GM15510 (cell line): Measurements from ENCODE around the gene PSD4.

Experiments
- POLR2A ChIP-seq: IDR thresholded peaks from 3 replicates; pipeline ENCODE4 v1.6.1; 2011; ENCODE audit warnings: borderline replicate concordance; ENCODE audit not compliant: insufficient read length; ENCODE audit errors: extremely low read depth

Gene PSD4

DNA sequence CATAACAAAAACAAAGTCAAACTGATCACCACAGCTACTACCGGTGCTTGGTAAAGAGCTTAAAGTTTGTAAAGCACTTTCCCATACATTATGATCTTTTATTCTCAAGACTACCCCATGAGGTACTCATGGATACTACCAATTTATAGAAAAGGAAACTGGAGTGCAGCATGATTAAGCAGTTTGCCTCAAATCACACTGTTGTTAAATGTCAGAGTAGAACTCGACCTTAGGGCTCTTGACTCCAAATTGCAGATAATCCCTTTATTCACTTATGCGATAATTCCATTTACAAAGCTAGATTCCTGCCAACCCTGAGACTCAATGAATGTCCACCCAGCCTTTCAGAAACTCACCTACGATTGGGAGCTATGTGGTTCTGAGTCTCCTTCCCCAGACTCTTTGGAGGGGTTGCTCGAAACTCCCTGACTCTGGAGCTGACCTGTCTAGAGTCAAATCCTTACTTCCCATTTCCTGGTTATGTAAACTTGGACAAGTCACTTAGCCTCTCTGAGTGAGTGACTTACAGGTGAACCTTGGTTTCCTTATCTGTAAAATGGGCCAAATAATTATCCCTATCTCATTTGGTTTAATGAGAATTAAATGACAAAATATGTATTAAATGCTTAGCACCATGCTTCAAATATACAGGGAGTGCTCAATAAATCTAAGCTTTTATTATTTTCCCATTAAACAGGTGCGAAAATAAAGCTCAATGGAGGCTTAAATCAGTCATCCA, 47.4 kb downstream of the PSD4 start:
- no peak for TF ChIP-seq POLR2A

- TF ChIP-seq POLR2A = no peak
These were observed 48.1 kb downstream of the PSD4 start for GRCh38 chr2:113221846-113222245.

GRCh38 chr2:113223813-113224212, 50.0 kb downstream of the PSD4 start:
- no peak for TF ChIP-seq POLR2A

DNA sequence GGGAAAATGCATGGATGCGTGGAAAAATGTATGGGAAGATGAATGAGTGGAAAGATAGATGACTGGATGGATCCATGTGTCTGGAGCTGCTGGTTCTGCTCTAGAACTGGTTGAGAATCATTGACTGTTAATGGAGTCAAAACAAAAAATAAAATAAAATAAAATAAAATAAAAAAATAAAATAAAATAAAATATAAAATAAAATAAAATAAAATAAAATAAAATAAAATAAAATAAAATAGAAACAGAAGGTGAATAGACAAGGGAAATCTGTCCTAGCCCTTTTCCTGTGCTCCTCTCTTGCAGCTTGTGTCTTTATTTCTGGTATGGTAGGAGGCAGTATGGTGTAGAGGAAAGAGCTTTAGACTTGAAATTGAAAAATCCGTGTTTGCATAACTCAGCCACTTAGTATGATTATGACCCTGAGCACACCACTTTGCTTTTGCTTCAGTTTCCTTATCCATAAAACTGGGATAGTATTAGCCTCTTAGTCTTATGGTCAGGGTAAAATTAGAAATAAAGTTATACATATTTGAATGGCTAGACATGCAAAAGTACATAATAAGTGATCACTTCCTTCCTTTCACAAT, 51.0 kb downstream of the PSD4 start:
- no peak for TF ChIP-seq POLR2A

DNA sequence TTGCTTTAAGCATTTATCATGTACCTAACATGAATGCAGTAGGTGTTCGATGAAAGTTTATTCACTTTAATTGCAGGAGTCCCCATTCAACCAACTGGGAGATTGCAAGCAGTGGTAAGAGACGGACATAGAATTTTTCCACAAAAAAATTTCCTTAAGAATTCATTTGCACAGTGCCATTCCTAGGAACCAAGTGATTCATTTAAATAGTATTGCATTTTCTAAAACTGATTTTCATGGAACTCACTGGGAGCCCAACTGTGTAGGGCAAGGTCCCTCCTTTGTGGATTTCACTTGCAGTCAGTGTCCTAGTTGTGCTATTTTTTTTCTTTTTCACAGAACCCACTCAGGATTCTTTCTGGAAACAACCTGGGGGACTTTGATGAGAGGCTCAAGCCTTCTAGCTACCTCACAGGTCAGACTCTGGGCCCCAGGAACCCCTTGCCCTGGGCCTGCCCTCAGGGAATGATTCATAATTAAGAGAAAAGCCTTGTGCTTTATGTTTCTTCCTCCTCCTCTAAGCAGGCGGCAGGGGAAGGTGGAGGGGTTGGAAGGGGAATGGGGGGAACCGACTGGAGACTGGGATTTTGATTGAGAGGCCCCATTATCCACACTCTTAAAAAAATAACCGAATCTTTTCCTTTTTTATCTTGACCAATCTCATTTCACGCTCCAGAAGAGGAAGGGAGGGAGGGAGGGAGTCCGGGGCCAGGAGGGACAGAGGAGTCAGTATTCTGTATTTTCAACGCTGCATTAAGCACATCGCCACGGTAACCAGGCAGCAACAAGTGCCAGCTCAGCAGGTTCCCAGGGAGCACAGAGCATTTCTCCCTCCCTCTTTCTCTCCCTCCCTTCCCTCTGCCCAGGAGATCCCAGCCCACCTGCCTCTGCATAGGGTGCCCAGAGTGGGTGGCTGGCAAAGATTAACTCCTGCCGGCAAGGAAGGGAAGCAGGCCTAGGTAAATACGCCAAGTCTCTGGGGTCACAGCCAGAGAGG, 51.8 kb downstream of the PSD4 start:
- TF ChIP-seq POLR2A = no peak

DNA sequence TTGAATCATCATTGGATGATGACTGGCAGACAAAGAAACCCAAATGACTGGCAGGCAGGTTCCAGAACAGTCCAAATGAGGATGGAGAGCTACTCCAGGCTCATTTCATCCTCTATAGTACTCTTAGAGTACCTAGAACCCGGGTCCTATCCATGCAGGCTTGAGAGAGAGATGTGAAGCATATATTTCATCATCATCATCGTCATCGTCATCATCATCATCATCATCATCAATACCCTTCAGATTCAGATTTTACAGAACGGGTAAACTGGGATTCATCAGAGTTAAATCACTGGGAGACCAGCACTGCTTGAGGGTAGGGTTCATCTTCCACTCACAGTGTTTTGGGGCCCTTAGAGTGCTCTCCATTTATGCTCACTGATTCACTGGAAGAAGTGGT, 52.7 kb downstream of the PSD4 start:
- TF ChIP-seq POLR2A = no peak

GRCh38 chr2:113227290-113227689, 53.5 kb downstream of the PSD4 start:
- TF ChIP-seq POLR2A = no peak

DNA sequence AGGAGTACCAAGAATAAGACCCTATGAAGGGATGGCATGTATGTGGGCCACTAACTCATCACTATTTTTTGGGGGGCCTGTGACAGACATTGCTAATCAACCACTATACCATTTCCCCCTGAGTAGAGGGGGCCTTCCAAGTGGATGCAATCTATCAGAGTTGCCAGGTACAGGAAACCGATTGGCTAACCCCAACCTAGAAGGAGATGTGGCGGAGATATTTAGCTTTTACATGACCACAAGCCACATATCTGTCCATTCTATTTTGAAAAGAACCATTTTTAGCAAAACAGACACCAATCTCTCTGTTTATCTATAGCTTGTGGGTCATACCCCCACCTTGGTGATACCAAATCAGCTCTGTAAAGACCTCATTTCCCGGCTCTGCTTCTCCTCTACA, 53.9 kb downstream of the PSD4 start:
- TF ChIP-seq POLR2A = no peak

DNA sequence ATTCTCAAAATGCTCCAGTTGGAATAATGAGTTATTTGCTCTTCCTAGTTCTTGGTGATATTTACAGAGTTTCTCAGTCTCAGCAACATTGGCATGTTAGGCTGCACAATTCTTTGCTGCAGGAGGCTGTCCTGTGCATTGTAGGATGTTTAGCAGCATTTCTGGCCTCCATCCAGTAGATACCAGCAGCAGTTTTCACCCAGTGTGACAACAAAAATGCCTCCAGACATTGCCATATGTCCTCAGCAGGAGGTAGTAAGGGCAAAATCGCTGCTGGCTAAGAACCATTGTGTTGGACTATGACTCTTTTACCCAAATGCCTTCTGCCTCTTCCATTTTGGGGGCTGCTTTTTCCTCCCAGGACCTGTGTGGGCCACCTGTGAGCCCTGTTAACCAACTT, 54.6 kb downstream of the PSD4 start:
- no peak for TF ChIP-seq POLR2A

DNA sequence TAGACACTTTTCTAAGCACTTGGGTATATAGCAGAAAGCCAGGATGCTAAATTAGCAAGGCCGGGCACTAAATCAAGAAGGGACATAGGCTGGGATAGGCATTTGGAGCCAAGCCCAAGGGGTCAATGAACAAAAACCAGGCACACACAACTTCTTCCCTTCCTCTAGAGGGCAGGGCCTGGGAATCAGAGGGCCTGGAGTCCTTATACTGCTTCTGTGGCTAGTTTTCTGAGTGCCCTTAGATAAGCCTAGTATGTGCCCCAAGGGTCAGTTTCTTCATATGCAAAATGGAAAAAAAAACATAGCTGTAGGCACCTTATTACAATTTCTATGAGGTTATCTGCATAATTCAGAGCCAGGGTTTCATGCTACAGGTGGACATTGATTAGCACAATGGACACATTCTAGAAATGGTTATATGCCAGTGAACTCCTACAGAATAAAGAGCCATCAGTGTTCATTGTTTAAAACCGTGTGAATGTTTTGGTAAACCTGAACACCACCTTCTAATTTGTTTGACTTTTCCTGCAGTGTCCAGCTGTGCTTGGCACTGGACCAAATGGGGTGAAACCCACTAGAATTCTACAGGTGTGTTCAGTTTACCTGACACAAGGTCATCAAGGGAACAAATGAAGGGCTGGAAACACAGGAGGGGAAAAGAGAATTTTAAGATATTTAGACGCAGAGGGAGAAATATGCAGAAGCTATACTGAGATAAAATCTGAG, 55.4 kb downstream of the PSD4 start:
- TF ChIP-seq POLR2A = no peak

DNA sequence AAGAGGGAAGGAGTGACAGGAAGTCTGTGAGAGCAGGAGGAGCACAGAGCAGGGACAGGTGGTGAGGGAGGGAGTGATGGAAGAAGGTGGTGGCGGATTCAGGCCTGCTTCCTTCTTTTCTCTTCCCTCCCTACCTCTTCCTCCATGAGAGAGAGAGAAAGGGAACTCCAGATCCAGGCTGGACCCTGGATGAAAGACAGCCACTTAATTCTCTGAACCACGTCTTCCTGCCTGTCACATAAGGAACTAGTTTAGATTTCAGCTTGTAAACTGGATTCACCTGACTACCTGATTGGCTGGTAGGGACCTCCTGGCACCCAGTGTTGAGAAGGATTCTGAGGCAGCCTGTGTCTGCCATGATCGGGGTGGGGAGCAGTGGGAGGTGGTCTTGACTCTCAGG, 56.0 kb downstream of the PSD4 start:
- TF ChIP-seq POLR2A = no peak

GRCh38 chr2:113230531-113230930, 56.8 kb downstream of the PSD4 start:
- TF ChIP-seq POLR2A = no peak

DNA sequence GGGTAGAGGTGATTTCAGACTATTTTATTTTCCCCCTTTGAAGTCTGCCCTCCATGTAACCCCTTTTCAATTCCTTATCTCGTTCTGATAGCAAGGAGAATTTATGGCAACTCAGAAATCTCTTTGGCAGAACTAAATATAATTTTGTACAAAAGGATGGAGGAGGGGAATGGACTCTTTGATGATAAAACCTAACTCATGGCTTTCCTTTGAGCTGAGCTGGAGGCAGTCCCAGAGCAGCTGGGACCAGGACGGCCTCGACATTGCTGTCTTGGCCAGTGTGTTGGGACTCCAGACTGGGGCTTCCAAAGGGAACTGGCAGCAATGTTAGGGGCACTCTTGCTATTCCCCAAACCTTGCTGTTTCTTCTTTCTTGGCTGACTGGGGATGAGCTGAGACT, 57.3 kb downstream of the PSD4 start:
- no peak for TF ChIP-seq POLR2A

DNA sequence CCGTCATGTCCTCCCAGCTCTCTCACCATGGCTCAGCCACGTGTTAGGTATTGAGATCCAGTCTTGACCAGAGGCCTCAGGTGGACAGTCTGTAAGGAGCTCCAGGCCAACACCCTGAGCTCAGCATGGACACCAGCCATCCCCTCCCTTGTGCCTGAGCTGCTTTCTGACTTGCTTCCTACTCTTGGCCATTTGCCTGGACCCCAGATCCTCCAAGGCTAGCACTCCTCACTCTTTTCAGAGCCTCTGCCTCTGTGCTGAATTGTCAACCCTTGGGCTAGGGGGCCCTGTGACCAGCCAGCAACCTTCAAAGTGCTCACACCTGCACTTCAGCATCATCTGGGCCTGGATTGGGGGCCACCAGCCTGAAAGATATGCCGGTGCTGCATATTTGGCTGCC, 58.4 kb downstream of the PSD4 start:
- TF ChIP-seq POLR2A = no peak

DNA sequence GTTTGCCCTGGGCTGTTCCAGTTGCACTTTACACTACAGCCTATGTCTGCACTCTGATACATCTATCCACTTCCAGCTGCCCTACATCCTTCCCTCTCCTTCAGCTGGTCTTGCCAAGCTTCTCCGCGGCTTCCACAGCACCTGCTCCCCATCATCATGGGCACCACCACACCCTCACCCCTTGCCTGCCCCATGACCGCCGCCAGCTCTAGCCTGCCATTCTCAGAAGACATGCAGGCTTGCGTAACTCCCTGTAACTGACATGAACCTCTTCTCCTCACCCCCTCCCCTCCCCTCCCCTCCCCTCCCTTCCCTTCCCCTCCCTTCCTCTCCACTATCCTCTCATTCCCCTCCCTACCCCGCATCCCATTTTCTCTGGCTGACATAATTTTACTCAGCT, 59.0 kb downstream of the PSD4 start:
- no peak for TF ChIP-seq POLR2A
